ENCODE data around the gene RPS21. TPM values are rescaled to one million over a fixed set of nuclear protein-coding genes. Genes with fewer than 3 reads are reported as not detected.

Gene RPS21
- 100 to 1,000 TPM; 745 to 942 (median 879) TPM for polyA plus RNA-seq (ENCODE audit: insufficient read length in 3 of 3)

- DNase-seq (ENCODE audit: low read depth in 3 of 3, low spot score in 2 of 3): no peak
Observed at GRCh38 chr20:62386383-62387218, at the start of gene RPS21. Gene RPS21, plus strand, starts transcription at chr20:62387103. Its CDS starts 236 bp downstream, at chr20:62387339.

DNA sequence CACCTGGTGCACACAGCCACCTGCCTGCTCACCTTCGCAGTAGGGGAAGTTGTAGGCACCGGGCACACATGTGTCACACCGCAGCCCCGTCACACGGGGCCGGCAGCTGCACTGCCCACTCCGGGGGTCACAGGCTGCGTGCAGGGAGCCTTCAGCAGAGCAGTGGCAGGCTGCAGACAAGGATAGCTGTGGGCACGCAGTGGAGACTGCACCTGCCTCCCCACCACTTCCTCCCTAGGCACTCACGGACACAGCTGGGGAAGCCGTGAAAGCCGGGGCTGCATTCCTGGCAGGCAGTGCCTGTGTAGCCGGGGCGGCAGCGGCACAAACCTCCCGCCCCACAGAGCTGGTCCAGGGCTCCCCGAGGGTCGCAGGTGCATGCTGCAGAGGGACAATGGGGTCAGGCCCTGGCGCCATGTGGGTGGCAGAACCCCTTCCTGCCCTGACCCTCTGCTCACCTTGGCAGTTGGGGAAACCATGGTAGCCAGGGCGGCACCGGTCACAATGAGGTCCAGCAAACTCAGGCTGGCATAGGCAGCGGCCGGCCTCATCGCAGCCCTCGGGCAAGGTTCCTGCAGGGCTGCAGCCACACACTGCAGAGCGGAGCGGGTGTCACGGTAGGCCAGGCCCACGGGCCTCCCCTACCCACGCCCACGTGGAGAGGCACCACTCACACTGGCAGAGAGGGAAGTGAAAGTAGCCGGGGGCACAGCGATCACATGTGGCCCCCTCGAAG lies 49.2 kb upstream of the RPS21 start:
- no peak for DNase-seq (ENCODE audit: low read depth in 3 of 3, low spot score in 2 of 3)

DNA sequence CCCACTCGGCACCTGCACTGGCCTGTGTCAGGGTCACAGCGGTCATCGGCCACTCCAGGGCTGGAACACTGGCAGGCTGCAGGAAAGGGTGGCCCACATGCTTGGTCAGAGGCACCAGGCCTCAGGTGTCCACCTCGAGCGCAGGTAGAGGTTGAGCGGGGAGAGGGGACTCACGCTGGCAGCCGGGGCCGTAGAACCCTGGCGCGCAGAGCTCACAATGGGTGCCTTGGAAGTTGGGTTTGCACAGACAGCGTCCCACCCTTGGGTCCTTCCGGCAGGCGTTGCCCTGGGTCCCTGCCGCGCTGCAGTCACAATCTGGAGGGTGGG lies 48.6 kb upstream of the RPS21 start:
- no peak for DNase-seq (ENCODE audit: low read depth in 3 of 3, low spot score in 2 of 3)

DNA sequence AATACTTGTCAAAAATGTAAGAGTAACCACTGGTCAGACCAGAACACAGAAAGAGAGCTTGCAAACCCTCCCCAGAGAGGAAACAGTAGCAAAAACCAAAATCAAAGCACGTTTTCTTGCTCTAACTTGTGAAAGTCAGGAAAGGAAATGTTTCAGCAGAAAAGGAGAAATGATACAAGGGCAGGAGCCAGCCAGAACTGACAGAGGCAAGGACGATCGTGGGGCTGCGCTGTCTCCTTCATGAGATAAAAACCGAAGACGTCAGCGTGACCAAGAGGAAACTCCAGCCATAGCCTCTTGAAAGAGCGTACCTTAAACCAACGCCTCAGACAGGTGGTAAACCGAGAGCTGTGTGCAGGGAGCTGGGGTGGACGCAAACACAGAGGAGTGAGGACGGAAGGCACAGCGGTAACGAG lies 47.2 kb upstream of the RPS21 start:
- DNase-seq (ENCODE audit: low read depth in 3 of 3, low spot score in 2 of 3): no peak

DNA sequence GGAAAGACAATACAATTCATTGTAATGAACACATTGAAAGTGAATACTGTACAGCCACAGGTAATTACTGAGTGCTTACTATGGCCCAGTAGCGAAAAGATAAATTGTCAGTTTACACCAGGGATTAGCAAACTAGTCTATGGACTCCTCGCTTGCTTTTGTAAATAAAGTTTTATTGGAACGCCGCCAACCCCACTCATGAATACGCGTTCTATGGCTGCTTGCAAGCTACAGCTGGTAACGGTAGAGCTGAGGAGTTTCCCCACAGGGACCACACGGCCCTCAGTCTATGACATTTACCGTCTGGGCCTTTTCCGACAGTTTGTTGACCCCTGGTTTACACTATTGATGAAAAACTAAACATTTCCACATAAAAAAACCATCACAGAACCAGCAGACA lies 44.0 kb upstream of the RPS21 start:
- DNase-seq (ENCODE audit: low read depth in 3 of 3, low spot score in 2 of 3): no peak

DNA sequence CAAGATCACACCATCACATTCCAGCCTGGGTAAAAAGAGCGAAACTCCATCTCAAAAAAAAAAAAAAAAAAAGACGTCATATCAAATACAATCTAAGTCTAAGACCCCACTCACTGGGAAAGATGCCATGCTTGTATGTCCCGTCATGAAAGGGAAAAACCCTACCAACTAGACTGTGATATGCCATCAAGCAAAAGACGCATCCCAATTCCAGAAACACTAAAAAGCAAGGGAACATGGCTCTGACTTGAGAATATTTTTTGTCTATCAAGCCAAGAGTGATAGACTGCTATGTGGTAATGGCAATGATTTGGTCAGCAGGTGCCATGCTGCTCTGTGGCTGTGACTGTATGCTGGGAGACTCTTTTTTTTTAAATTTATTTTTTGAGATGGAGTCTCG lies 42.8 kb upstream of the RPS21 start:
- no peak for DNase-seq (ENCODE audit: low read depth in 3 of 3, low spot score in 2 of 3)

DNA sequence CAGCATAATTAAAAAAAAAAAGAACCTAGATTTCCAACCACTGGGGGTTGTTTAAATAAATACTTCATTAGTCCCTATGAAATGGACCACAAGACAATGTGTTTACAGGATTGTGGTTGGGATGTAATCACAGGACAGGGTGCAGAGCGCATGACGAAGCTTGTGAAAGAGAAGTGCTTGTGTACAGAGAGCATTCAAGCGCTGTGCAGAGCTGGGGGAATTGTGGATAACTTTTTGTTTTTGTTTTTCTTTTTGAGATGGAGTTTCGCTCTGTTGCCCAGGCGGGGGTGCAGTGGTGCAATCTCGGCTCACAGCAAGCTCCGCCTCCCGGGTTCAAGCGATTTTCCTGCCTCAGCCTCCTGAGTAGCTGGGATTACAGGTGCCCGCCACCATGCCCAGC lies 42.1 kb upstream of the RPS21 start:
- no peak for DNase-seq (ENCODE audit: low read depth in 3 of 3, low spot score in 2 of 3)

DNA sequence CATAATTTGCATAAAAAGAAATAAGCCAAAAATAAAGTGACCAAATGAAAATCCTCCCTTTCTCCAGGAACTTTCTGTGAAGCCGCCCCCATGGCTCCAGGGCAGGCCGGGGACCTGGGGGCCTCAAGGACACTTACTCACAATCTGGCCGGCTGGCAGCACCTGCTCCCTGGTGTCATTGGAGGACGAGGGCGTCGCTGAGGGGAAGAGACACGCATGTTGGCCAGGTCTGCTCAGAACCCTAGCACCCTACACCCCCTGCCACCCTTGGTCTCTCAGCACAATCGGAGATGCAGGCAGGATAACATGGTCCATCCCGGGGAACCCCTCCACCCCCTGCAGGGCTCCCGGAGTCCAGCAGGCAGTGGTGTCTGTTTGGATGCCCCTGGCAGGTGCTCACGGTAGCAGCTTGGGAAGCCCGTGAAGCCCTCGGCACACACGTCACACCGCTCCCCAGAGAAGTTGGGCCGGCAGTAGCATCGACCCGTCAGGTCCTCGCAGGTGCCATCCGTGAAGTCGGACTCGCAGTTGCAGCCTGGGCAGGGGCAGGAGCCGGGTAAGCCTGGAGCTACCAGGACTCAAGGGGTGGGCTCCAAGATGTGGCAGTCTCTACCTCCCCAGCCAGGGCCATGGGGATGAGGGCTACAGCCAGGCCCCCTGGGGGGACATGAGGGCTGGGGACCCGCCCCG lies 41.1 kb upstream of the RPS21 start:
- DNase-seq (ENCODE audit: low read depth in 3 of 3, low spot score in 2 of 3): no peak

DNA sequence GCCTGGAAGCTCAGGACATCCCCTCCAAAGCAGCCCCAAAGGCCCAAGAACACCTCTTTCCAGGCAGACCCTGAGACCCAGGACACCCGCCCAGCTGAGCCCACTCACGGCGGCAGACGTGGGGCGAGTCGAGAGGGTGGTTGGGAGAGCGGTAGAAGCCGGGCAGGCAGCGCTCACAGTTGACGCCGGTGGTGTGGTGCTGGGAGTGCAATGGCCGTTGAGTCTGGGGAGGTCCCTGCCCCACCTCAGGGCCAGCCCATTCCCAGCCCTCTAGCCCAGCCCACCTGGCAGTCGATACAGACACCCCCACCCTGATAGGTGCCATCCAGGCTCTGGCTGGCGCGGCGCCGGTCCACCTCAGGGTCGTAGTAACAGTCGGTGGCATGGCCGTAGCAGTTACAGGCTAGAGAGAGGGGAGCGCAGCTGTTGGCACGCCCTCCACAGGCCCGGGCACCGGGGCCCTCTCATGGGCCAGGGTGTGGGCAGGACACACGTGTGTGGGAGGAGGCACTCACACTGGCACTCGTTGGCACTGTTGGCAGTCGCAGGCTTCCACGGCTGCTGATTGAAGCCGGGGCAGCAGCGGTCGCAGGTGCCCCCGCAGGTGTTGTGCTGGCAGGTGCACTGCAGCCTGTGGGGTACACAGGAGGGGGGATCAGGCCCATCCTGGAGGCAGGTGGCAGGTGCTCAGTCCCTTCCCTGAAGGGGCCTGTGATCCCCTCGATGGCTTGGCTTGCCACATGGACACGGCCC lies 40.3 kb upstream of the RPS21 start:
- DNase-seq (ENCODE audit: low read depth in 3 of 3, low spot score in 2 of 3): no peak

DNA sequence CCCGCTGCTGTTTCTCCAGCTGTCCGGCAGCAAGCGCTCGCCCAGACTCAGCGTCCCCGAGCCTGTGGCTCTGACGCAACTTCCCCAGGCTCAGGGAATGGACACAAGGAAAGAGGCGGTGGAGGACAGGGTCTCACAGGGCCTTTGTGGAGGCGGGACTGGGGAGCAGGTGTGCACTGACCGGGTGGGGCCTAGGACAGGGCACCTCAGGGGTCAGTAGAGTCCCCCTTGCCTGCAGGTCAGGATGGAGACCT lies 39.8 kb upstream of the RPS21 start:
- DNase-seq (ENCODE audit: low read depth in 3 of 3, low spot score in 2 of 3): no peak

DNA sequence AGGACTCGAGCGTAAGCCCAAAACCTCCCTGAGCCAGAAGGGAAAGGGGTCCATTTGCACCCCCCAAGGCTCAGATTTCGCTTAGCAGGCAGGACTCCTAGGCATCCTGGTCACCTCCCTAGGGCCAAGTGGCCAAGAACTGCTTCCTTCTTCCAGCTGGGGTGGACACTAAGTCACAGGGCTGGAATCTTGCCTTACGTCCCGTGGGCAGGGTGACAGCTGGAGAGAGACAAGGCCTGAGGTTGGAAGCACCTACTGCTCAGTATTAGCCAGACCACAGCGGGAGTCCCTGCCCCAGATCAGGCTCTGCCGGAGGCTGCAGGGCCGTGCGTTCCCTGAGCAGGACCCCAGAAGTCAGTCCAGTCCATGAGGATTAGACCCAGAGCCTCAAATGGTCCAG lies 39.5 kb upstream of the RPS21 start:
- DNase-seq (ENCODE audit: low read depth in 3 of 3, low spot score in 2 of 3): no peak

- no peak for DNase-seq (ENCODE audit: low read depth in 3 of 3, low spot score in 2 of 3)
Observed at GRCh38 chr20:62348604-62349003, 38.3 kb upstream of the RPS21 start.

- DNase-seq (ENCODE audit: low read depth in 3 of 3, low spot score in 2 of 3): no peak
Observed at GRCh38 chr20:62349556-62350097, 37.3 kb upstream of the RPS21 start.

DNA sequence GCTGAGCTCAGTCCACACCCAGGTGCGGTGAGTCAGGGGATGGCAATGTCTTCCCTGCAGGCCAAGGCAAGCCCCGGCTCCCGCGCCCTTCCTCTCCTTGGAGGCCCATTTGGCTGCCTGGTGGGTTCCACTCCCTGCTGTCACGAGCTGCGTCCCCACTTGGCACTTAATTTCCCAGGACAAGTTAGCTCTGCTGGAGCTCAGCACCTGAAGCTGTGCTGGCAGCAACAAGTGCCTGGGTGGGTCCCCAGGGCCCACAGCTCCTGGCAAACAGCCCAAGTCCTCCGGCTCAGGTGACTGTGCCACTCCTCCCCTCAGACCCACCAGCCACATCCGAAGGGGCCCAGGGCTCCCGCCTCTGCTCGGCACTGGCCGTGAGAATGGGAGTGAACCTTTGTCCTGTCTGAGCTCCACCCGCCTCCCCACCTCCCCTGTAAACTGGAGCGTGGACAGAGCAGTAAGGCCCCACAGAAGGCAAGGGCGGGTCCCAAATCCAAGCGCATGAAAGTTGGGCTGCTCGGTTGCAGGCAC lies 36.7 kb upstream of the RPS21 start:
- DNase-seq (ENCODE audit: low read depth in 3 of 3, low spot score in 2 of 3): no peak

DNA sequence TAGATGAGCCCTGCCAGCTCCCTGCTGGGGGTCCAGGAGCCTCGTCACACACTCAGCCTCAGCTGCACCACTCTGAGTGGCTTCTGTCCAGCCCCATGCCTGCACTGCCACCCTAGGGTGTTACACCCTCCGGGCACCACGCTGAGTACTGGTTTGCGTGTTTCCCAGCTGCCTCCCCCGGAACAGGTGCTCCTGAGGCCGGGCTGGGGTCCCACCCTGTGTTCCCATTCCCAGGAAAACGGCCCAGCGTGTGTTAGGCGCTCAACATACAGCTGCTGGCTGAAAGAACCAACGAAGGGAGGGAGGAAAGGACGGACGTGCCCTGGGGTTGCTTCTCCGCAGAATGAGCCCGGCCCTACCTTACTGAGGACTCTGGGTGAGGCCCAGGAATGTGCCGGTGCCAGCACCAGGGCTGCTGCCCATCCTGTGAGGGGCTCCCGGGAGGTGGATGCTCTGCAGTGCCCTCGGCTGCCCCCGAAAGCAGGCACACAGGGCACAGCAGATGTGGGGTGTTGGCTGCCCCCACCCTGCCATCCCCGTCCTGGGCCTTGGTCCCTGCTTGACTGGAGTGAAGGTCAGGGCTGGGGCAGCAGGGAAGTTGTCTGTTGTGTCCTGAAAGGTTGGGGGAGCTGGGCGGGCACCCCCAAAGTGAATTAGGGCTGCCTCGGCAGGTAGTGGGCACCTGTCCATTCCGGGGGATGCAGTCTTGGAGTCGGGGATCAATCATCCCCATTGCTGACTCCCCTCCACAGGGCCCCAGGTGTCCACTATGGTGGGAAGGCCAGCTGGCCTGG lies 36.1 kb upstream of the RPS21 start:
- no peak for DNase-seq (ENCODE audit: low read depth in 3 of 3, low spot score in 2 of 3)

GRCh38 chr20:62351469-62352401 lies 35.2 kb upstream of the RPS21 start:
- no peak for DNase-seq (ENCODE audit: low read depth in 3 of 3, low spot score in 2 of 3)

DNA sequence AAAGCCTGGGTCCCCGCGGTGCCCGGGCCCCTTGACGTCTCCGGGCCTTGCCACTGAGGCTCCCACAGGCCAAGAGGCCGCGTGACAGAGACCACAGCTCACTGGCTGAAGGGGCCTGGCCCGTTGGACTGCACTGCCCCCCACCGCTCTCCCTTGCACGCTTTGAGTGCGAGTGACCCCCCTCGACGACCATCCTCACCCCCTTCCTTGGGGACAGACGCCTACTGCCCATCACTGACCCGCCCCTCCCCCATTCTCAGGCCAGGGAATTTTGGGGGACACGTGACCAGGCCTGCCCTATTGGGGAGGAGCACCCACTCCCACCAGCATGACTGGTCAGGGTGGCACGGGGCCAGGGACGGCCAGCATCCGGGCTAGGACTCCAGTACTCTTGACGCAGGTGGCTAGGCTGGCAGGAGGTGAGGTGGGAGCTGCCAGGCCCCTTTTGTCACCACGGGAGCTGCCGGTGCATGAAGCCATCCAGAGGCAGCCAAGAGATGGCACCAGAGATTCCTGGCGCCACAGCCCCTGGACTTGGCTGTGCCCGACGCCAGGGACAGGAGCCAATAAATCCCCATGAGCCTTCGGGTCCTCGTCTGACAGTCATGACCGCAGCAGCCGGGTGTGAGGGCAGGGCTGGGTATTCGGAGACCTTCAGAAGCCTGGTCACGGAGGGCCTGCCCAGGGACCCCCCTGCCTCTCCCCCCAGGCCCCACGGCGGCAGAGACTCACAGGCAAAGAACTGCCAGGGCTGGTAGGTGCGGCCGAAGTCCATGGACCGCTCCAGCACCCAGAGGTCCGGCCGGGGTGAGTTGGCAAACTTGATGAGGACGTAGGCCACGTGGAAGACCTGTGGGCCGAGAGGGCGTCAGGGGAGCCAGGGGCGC lies 34.3 kb upstream of the RPS21 start:
- no peak for DNase-seq (ENCODE audit: low read depth in 3 of 3, low spot score in 2 of 3)
